Endothelial cell of umbilical vein (primary cell): Measurements from ENCODE around the gene OR5B12. TPM values are rescaled to one million over a fixed set of nuclear protein-coding genes. Genes with fewer than 3 reads are reported as not detected.

Source experiments
- BruUV-seq: library from RNA; stranded (reverse); fragments of 400-500 nt; replicated peaks from 2 replicates; lab custom pipeline; 2021; lab: Mats Ljungman, UMichigan
- CTCF ChIA-PET: fragments of 300-600, 350-600 bp; sonication (Branson Sonifier 250); formaldehyde crosslinking; loops from one replicate; lab custom pipeline; 2021; ENCODE audit warnings: antibody characterized with exemption, inconsistent platforms; lab: Charles Lee
- POLR2A ChIA-PET: fragments of 300-600, 350-600 bp; sonication (Branson Sonifier 250); formaldehyde crosslinking; loops from one replicate; lab custom pipeline; 2021; ENCODE audit warnings: antibody characterized with exemption, inconsistent platforms; lab: Charles Lee
- DNase-seq: peaks from one replicate; pipeline ENCODE4 v3.0.0-alpha.2; 2011; ENCODE audit warnings: low read depth, low spot score
- FAIRE-seq: peaks from 2 replicates; lab custom pipeline; 2011; peaks lifted over from hg19 to GRCh38; lab: Jason Lieb, UNC
- H2AFZ ChIP-seq: 2 replicates; pipeline ENCODE4 v1.6.0; 2012; ENCODE audit warnings: low read depth, low read length, control low read depth, inconsistent platforms
- H3K27ac ChIP-seq: 2 replicates; pipeline ENCODE4 v1.5.1; 2011; ENCODE audit warnings: low read depth, mild to moderate bottlenecking, control low read depth, low read length, moderate library complexity; ENCODE audit not compliant: insufficient read depth
- H3K27me3 ChIP-seq, 2 experiments: 2 replicates each; pipeline versions ENCODE4 v1.6.0 to v1.6.1; 2011; ENCODE audit warnings: low read length in 2 of 2, mixed read lengths in 1 of 2; ENCODE audit not compliant: control insufficient read depth in 2 of 2, insufficient read depth in 2 of 2
- H3K36me3 ChIP-seq, 2 experiments: 2 replicates in 1 of 2; 3 replicates in 1 of 2; pipeline ENCODE4 v1.5.1; 2011; ENCODE audit warnings: low read length in 2 of 2, mild to moderate bottlenecking in 1 of 2, moderate library complexity in 1 of 2; ENCODE audit not compliant: control insufficient read depth in 2 of 2, insufficient read depth in 2 of 2; ENCODE audit errors: extremely low read depth in 1 of 2
- H3K4me1 ChIP-seq: 3 replicates; pipeline ENCODE4 v1.5.1; 2011; ENCODE audit warnings: mild to moderate bottlenecking, low read length; ENCODE audit not compliant: control insufficient read depth, insufficient read depth; ENCODE audit errors: extremely low read depth
- H3K4me2 ChIP-seq: 2 replicates; pipeline ENCODE4 v1.6.1; 2011; ENCODE audit warnings: low read length, control low read depth, mixed read lengths; ENCODE audit not compliant: insufficient read depth
- H3K4me3 ChIP-seq, 3 experiments: fragments of 200-600 bp in 1 of 3; sonication (generic), shearing (Covaris generic) in 1 of 3; replicated peaks in 1 of 3; 2 replicates each; pipeline ENCODE4 v1.5.1; 2011 to 2016; ENCODE audit warnings: control low read depth in 3 of 3, low read length in 3 of 3, mild to moderate bottlenecking in 2 of 3, inconsistent platforms in 1 of 3, low read depth in 1 of 3, moderate library complexity in 1 of 3; ENCODE audit not compliant: insufficient read depth in 1 of 3
- H3K79me2 ChIP-seq: 2 replicates; pipeline ENCODE4 v1.6.0; 2012; ENCODE audit warnings: low read length, inconsistent platforms; ENCODE audit not compliant: control insufficient read depth, insufficient read depth
- H3K9ac ChIP-seq: replicated peaks from 2 replicates; pipeline ENCODE3; 2011; ENCODE audit warnings: low read length, control low read depth; ENCODE audit not compliant: insufficient read depth; ENCODE audit errors: extremely low read depth
- H3K9me1 ChIP-seq: replicated peaks from 3 replicates; pipeline ENCODE4 v1.6.0; 2011; ENCODE audit warnings: mild to moderate bottlenecking, low read length; ENCODE audit not compliant: control insufficient read depth, insufficient read depth; ENCODE audit errors: extremely low read depth
- H3K9me3 ChIP-seq: replicated peaks from 2 replicates; pipeline ENCODE4 v1.5.1; 2012; ENCODE audit warnings: low read length, inconsistent platforms; ENCODE audit not compliant: control insufficient read depth, insufficient read depth
- H4K20me1 ChIP-seq: replicated peaks from 2 replicates; pipeline ENCODE3; 2011; ENCODE audit warnings: mild to moderate bottlenecking, low read length; ENCODE audit not compliant: control insufficient read depth, insufficient read depth; ENCODE audit errors: extremely low read depth
- EZH2 ChIP-seq: IDR thresholded peaks from 2 replicates; pipeline ENCODE4 v1.6.1; 2012; ENCODE audit warnings: borderline replicate concordance, low read depth, mild to moderate bottlenecking, moderate library complexity, low read length, inconsistent platforms; ENCODE audit not compliant: severe bottlenecking
- FOS ChIP-seq: IDR thresholded peaks from 2 replicates; pipeline ENCODE4 v1.6.1; 2011; ENCODE audit warnings: mild to moderate bottlenecking, low read length, moderate library complexity, borderline replicate concordance; ENCODE audit not compliant: insufficient read depth
- GATA2 ChIP-seq: IDR thresholded peaks from 2 replicates; pipeline ENCODE4 v1.7.0; 2011; ENCODE audit warnings: low read depth, mild to moderate bottlenecking, moderate library complexity, mixed read lengths, low read length; ENCODE audit not compliant: insufficient read length, insufficient read depth
- JUN ChIP-seq: IDR thresholded peaks from 2 replicates; pipeline ENCODE4 v1.6.1; 2011; ENCODE audit warnings: borderline replicate concordance, low read depth; ENCODE audit not compliant: insufficient read length, insufficient read depth
- MAX ChIP-seq: IDR thresholded peaks from 2 replicates; pipeline ENCODE4 v1.6.1; 2011; ENCODE audit not compliant: insufficient read depth, insufficient read length
- MYC ChIP-seq: IDR thresholded peaks from one replicate; pipeline ENCODE4 v1.6.1; 2011; ENCODE audit warnings: mild to moderate bottlenecking, low read depth, low read length
- POLR2A ChIP-seq: IDR thresholded peaks from 2 replicates; pipeline ENCODE4 v1.6.1; 2012; ENCODE audit warnings: low read depth, mild to moderate bottlenecking, control low read depth, low read length
- POLR2AphosphoS5 ChIP-seq: IDR thresholded peaks from 2 replicates; pipeline ENCODE4 v1.6.1; 2012; ENCODE audit warnings: low read depth, mild to moderate bottlenecking, control low read depth, low read length, moderate library complexity; ENCODE audit not compliant: insufficient read depth
- dilution Hi-C: fragments of 300-500 bp; cut with MboI; formaldehyde crosslinking; loops from one replicate; pipeline ENCODE4 v1.15.0; 2019; ENCODE audit warnings: low sequenced_read_pairs; ENCODE audit not compliant: extremely low pct_ligation_motif_present
- intact Hi-C: fragments of 100-400 bp; cut with micrococcal nuclease; formaldehyde crosslinking; loops from one replicate; pipeline ENCODE4 v1.10.0; 2022
- polyA plus RNA-seq, 4 experiments: library from polyadenylated mRNA; depleted of rRNA in 3 of 4; stranded (reverse) in 3 of 4; unstranded in 1 of 4; fragments of >200 nt; gene quantifications; 2 replicates each; pipeline versions ENCODE4 v1.2.1 to v1.2.3, GENCODE V29; 2011 to 2012; ENCODE audit warnings: missing spikeins in 1 of 4
- total RNA-seq: library from RNA; stranded (reverse); gene quantifications from 2 replicates; pipeline ENCODE4 v1.2.3, GENCODE V29; 2021
- TF ChIP-seq, protein P1 (sequence below), 2 donors: IDR thresholded peaks; 1 replicate in 1 of 2; 2 replicates in 1 of 2; pipeline ENCODE4 v1.5.1; 2011; ENCODE audit warnings: low read length in 2 of 2, mild to moderate bottlenecking in 2 of 2, moderate library complexity in 2 of 2, control low read depth in 1 of 2, inconsistent platforms in 1 of 2, low read depth in 1 of 2; ENCODE audit not compliant: insufficient read depth in 1 of 2; ENCODE audit errors: extremely low read depth in 1 of 2

OR5B12 gene
- total and polyA plus RNA-seq, 2 donors (not counting 3 experiments of a cell fraction or from before 2014, with no cell fraction given) = not detected

- no peak overlapping the region for H3K4me2 ChIP-seq
- peaks cover 18% of the 10 kb centered on the region for H3K4me1 ChIP-seq
- H3K9ac ChIP-seq = no peak overlapping the region
- ChIA-PET CTCF (no interaction called here), POLR2A (no interaction called here)
- intact Hi-C loops (no loop called here), dilution Hi-C loops (no loop called here)
- FAIRE-seq = no peak
- no peak overlapping the region for H3K27ac ChIP-seq
- no peaks in the 10 kb centered on the region for H3K36me3 ChIP-seq
- H3K4me3 ChIP-seq = no peak overlapping the region
- H3K79me2 ChIP-seq = no peaks in the 10 kb centered on the region
- H4K20me1 ChIP-seq = no peaks in the 10 kb centered on the region
- no peak for TF ChIP-seq MAX
- TF ChIP-seq, protein P1, sequence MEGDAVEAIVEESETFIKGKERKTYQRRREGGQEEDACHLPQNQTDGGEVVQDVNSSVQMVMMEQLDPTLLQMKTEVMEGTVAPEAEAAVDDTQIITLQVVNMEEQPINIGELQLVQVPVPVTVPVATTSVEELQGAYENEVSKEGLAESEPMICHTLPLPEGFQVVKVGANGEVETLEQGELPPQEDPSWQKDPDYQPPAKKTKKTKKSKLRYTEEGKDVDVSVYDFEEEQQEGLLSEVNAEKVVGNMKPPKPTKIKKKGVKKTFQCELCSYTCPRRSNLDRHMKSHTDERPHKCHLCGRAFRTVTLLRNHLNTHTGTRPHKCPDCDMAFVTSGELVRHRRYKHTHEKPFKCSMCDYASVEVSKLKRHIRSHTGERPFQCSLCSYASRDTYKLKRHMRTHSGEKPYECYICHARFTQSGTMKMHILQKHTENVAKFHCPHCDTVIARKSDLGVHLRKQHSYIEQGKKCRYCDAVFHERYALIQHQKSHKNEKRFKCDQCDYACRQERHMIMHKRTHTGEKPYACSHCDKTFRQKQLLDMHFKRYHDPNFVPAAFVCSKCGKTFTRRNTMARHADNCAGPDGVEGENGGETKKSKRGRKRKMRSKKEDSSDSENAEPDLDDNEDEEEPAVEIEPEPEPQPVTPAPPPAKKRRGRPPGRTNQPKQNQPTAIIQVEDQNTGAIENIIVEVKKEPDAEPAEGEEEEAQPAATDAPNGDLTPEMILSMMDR (IDR thresholded peaks at IDR 0.05; ENCODE audit: extremely low read depth in 1 of 2, insufficient read depth in 1 of 2, low read depth in 1 of 2, low read length in 2 of 2) = no peak
- TF ChIP-seq POLR2A = no peak
- TF ChIP-seq GATA2 = no peak
- no peak for TF ChIP-seq EZH2
- TF ChIP-seq JUN = no peak
- TF ChIP-seq FOS = no peak
- TF ChIP-seq POLR2AphosphoS5 = no peak
- no peak for TF ChIP-seq MYC
- H3K27me3 ChIP-seq = no peaks in the 10 kb centered on the region
- no peaks in the 10 kb centered on the region for H3K9me1 ChIP-seq
- H3K9me3 ChIP-seq = no peaks in the 10 kb centered on the region
- H2AFZ ChIP-seq = no peak overlapping the region
- no TSS peak for BruUV-seq
- DNase-seq = no peak
Observed at GRCh38 chr11:58390551-58391063, 51.4 kb downstream of the OR5B12 start.

Other genes with a start within 250 kb of the OR5B12 start
- gene OR1S2, start 238.1 kb downstream of the OR5B12 start, total RNA-seq = not detected in 2 replicates
- gene OR1S2, start 238.1 kb downstream of the OR5B12 start, polyA plus RNA-seq = not detected in 2 replicates
- gene OR1S1, start 229.5 kb downstream of the OR5B12 start, total RNA-seq = not detected in 2 replicates
- not detected in 2 replicates for gene OR1S1, start 229.5 kb downstream of the OR5B12 start, polyA plus RNA-seq
- not detected in 2 replicates for gene OR10Q1, start 213.3 kb downstream of the OR5B12 start, total RNA-seq
- not detected in 2 replicates for gene OR10Q1, start 213.3 kb downstream of the OR5B12 start, polyA plus RNA-seq
- not detected in 2 replicates for gene OR10W1, start 174.0 kb downstream of the OR5B12 start, total RNA-seq
- gene OR10W1, start 174.0 kb downstream of the OR5B12 start, polyA plus RNA-seq = not detected in 2 replicates
- gene OR5B17, start 83.2 kb downstream of the OR5B12 start, total RNA-seq = not detected in 2 replicates
- not detected in 2 replicates for gene OR5B17, start 83.2 kb downstream of the OR5B12 start, polyA plus RNA-seq
- gene OR5B3, start 35.4 kb downstream of the OR5B12 start, total RNA-seq = not detected in 2 replicates
- not detected in 2 replicates for gene OR5B3, start 35.4 kb downstream of the OR5B12 start, polyA plus RNA-seq
- gene OR5B2, start 14.1 kb downstream of the OR5B12 start, total RNA-seq = not detected in 2 replicates
- not detected in 2 replicates for gene OR5B2, start 14.1 kb downstream of the OR5B12 start, polyA plus RNA-seq
- not detected in 2 replicates for gene OR5B21, start 65.9 kb upstream of the OR5B12 start, total RNA-seq
- not detected in 2 replicates for gene OR5B21, start 65.9 kb upstream of the OR5B12 start, polyA plus RNA-seq
- gene LPXN, start 133.6 kb upstream of the OR5B12 start, total RNA-seq = 3.9 and 6.2 TPM in 2 replicates
- gene LPXN, start 133.6 kb upstream of the OR5B12 start, polyA plus RNA-seq = 5.1 and 6.2 TPM in 2 replicates
- 51.0 and 52.0 TPM in 2 replicates for gene ZFP91, start 136.8 kb upstream of the OR5B12 start, total RNA-seq
- 13.3 and 20.2 TPM in 2 replicates for gene ZFP91, start 136.8 kb upstream of the OR5B12 start, polyA plus RNA-seq
- gene CNTF, start 180.4 kb upstream of the OR5B12 start, total RNA-seq = 2.9 and 3.3 TPM in 2 replicates
- 0.53 and 0.84 TPM in 2 replicates for gene CNTF, start 180.4 kb upstream of the OR5B12 start, polyA plus RNA-seq